Stimulated activated CD4-positive, alpha-beta T cell treated with anti-CD3 and anti-CD28 coated beads, TNF-alpha, amount 100 ng/mL, for 4 hours (primary cell): ENCODE results near the gene TMEM9.

Source experiments
- DNase-seq, 3 experiments: peaks; one replicate each; pipeline ENCODE4 v3.0.0-alpha.2; 2020; ENCODE audit warnings: low read depth in 3 of 3

Gene TMEM9

DNA sequence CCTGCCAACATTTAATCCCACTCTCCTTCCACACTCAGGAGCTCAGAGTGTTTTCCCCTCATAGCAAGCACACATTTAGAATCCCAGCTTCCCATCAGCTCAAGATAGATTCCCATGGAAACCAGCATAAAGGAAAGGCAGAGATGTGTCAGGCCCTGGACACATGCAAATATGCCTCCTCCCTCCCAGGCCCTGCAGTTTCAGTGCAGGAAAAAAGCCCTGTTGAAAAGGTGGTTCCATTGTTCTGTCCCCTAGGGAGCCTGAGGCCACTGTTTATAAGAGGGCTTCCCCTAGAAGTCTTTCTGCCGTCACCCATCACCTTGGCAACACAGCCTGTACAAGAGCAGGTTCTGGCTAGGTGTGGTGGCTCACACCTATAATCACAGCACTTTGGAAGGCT lies 45.7 kb downstream of the TMEM9 start:
- no peak for DNase-seq

- no peak for DNase-seq
Observed at GRCh38 chr1:201105688-201106087, 48.6 kb downstream of the TMEM9 start.

DNA sequence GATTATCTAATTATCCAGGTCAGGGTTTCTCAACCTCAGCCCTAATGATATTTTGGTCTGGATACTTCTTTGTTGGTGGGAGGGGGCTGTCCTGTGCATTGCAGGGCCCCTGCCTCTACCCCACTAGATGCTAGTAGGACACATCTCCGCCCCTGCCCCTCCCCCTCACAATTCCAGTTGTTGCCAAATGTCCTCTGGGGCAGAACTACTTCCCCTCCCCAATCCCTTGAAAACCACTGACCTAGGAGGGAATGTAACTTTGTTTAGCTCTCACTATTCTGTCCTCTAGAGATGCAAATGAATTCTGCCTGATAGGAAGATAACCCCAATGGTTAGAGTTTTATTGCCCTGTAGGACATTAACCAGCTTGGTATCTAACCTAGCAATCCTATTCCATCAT lies 50.1 kb downstream of the TMEM9 start:
- no peak for DNase-seq

DNA sequence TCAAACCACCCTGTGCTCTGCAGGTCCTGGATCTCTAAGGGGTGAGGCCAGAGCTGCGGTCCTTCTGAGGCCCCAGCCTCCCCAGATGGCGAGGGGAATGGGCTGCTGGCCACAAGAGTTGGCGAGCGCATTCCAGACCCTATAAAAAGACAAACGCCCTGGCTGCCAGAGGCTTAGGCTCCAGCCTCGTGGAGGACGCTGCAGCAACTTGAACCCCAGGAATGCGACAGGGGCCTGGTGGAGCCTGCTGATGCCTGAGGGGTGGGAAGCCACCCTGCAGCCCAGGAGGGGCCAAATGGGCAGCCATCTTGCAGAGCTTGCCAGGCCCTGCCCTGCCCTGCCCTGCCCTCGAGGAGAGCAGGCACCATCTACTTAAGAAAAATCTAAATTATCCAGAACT lies 50.6 kb downstream of the TMEM9 start:
- no peak for DNase-seq

GRCh38 chr1:201100169-201100930 lies 53.9 kb downstream of the TMEM9 start:
- DNase-seq = no peak

DNA sequence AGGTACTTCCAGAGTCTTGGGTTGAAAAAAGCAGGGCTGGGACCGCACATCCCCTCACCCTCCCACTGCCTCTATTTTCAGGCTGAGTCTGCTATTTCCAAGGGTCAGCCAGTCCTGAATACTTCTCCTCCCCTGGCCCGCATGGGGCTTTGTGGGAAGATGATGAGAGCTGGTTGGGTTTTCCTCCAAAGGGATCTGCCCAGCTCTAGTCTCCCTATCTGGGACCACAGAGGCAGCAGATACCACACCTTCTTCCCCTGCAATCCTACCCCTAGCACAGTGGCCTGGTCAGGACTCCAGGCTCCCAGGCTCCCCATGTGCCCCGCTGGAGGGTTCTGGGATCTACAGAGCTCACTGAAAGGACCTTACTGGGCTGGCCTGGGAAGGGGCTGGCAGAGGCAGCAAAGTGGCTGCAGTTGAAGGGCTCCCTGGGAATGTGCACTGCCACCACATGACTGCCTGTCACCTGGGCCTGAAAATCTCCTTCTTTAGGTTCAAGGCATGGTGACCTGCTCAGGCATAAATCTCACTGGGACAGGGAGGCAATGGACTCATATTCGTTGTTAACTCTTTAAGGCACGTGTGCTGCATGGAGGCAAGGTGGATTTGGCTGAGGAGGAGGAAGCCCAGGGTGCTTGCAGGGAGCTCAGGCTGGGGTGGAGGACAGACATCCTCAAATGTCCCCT lies 55.1 kb downstream of the TMEM9 start:
- no peak for DNase-seq

- DNase-seq = no peak
Observed at GRCh38 chr1:201096977-201097856, 57.1 kb downstream of the TMEM9 start.

DNA sequence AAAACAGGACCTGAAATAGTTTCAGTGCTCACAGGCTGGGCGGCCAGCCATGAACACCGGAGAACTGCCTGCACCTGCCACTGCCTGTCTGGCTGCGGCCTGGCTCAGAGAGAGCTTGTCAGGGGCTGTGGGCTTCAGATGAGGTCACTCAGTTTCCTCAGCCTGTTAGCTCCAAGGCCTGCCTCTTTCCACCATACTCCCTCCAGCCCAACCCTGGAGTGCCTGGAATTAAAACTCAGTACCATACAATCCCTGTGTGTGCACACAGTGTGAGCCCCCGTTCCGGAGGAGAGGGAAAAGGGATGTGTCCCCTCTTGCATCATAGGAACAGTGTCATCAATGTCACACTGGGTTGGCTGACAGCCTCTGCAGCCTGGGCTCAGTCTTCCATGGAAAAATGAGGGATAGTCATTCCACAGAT lies 58.2 kb downstream of the TMEM9 start:
- no peak for DNase-seq

GRCh38 chr1:201095581-201095980 lies 58.7 kb downstream of the TMEM9 start:
- no peak for DNase-seq

GRCh38 chr1:201094832-201095231 lies 59.4 kb downstream of the TMEM9 start:
- no peak for DNase-seq

DNA sequence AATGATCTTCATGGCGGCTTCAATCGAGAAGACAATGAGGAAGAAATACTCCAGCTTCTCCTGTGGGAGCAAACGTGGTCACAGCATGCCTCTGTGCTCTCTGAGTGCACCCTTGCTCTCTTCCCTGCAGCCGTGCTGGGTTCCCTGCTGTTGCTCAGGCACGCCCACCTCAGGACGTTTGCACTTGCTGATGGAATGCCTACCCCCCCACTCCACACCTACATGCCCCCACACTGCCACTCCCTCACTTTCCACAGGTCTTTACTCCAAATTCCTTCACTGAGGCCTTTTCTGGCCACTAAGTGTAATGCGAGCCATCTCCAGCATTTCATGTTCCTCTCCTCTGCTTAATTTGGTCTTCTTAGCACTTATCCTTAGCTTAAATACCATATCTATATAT lies 60.3 kb downstream of the TMEM9 start:
- no peak for DNase-seq

GRCh38 chr1:201093561-201093960 lies 60.7 kb downstream of the TMEM9 start:
- no peak for DNase-seq

GRCh38 chr1:201092738-201093137 lies 61.5 kb downstream of the TMEM9 start:
- no peak for DNase-seq

GRCh38 chr1:201091256-201091655 lies 63.0 kb downstream of the TMEM9 start:
- DNase-seq = no peak

DNA sequence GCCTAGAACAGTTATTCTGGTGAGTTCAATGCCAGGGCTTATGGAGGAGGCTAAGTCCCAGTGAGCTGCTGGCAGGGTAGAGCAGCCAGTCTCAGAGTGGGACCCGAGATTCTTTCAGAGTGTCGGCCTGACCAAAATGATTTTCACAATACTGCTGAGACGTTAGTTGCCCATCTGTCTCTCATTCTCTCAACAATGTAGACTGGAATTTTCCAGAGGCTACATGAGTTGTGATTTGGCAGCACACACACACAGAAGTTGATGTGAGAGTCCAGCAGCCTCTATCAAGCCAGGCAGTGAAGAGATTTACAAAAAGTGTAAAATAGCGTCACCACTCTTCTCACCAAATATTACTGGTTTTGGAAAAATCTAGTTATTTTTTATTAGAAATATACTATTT lies 63.7 kb downstream of the TMEM9 start:
- no peak for DNase-seq

DNA sequence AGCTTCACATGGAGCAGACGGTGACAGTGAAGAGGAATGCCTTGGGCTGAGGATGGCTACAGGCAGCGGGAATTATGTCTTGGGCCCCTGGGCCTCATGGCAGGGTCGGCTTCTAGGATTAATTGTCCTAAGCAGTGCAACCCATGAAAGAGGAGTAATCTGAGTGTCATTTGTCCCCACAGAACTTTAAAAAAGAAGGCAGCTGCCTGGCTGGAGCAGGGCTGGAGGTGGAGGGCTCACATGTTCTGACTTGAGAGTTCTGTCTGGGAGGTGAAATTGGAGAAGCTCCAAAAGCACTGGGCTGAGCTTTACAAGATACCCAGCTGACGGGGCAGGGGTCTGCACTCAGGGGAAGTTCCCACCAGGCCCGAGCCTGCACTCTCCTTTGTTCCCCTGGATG lies 64.7 kb downstream of the TMEM9 start:
- DNase-seq = no peak

GRCh38 chr1:201088901-201089525 lies 65.3 kb downstream of the TMEM9 start:
- DNase-seq = no peak

GRCh38 chr1:201088395-201088794 lies 65.9 kb downstream of the TMEM9 start:
- no peak for DNase-seq

DNA sequence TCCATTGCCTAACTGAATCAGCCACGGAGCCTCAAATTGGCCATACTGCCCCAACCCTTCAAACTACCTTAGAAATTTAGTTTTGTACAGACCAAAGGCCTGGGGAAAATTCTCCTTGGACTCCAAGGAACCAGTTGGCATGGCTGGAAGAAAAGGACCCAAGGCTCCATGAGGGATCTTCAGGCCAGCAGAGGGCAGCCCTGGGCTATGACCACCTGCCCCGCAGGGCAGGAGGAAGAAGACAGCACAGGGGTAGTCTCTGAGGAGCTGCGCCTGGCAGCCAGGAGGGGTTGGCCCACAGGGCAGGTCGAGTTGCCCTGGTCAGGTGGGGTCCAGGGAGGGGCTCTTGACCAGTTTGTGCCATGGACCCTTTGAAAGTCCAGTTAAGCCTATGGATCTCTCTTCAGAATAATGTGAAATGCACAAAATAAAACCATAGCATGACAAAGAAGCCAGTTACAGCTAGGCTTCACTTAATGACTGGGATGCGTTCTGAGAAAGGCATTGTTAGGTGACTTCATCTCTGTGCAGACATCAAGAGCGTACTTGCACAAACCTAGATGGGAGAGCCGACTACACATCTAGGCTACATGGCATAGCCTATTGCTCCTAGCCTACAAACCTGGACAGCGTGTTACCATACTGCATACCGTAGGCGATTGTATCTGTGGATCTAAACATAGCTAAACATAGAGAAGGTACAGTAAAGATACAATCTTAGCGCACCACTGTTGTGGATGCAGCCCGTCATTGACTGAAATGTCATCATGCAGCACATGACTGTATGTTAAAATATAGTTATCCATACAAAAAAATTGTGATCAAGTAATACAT lies 68.2 kb downstream of the TMEM9 start:
- DNase-seq = peak in 1 of 3 experiments; percentile 9
